SH-SY5Y (cell line): Measurements from ENCODE around the gene CCDC85C.

ENCODE experiments used
- GATA2 ChIP-seq: IDR thresholded peaks from 2 replicates; pipeline ENCODE4 v1.6.1; 2011; ENCODE audit warnings: mild to moderate bottlenecking, low read depth, low read length
- GATA3 ChIP-seq: IDR thresholded peaks from 2 replicates; pipeline ENCODE4 v1.6.1; 2011; ENCODE audit warnings: low read depth, mild to moderate bottlenecking, low read length, moderate library complexity

GRCh38 chr14:99647411-99647810, 43.4 kb upstream of the CCDC85C start:
- no peak for TF ChIP-seq GATA3
- TF ChIP-seq GATA2, result no peak
